ENCODE measurements around the gene EFCAB6. TPM values are rescaled to one million over a fixed set of nuclear protein-coding genes. Genes with fewer than 3 reads are reported as not detected.

Gene EFCAB6
- total and polyA plus RNA-seq, 4 experiments from 2014 or later = 0.15 to 0.91 (median 0.84) TPM; not detected in 1

DNA sequence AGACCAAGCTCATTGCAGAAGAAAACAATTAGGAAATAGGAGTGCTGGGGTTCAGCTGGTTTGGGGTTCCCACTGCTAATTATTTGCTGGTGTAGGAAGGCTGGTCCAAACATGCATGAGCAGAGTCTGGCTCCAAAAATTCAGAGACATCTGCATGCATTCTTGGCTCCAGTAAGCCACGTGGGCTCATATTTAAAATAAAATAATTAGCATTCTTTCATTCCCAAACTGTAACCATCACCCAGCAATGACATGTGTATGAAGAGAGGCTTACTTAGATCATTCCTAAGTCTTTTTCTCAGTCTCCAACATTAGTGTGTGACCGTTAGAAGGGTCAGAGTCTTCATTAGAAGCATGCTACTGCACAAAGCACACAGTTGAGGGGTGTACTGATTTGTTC is 58.4 kb downstream of the EFCAB6 start:
- no peak overlapping the region for H3K27ac Mint-ChIP-seq
- DNase-seq = no peak
- ChIA-PET CTCF (ENCODE audit: partially characterized antibody) (no interaction called here), POLR2A (ENCODE audit: partially characterized antibody) (no interaction called here)
- no peaks in the 10 kb centered on the region for H3K36me3 Mint-ChIP-seq
- H3K9me3 ChIP-seq (ENCODE audit: control insufficient read depth in 1 of 2, low read length in 2 of 2) = no peaks in the 10 kb centered on the region
- H3K9me3 Mint-ChIP-seq = no peaks in the 10 kb centered on the region
- H3K4me3 ChIP-seq (ENCODE audit: low read length in 2 of 2) = no peak overlapping the region
- H3K4me1 ChIP-seq (ENCODE audit: insufficient read depth, low read length) = no peaks in the 10 kb centered on the region
- H3K27ac ChIP-seq (ENCODE audit: low read depth, low read length) = no peak overlapping the region
- intact Hi-C loops (cut with micrococcal nuclease) = no loop called here
- H3K4me1 Mint-ChIP-seq = no peaks in the 10 kb centered on the region
- peaks cover 16 to 17% of the 10 kb centered on the region in 2 donors for H3K27me3 Mint-ChIP-seq
- H3K4me3 Mint-ChIP-seq = no peak overlapping the region
- no peaks in the 10 kb centered on the region for H3K36me3 ChIP-seq (ENCODE audit: insufficient read depth, low read length)
- no peaks in the 10 kb centered on the region for H3K27me3 ChIP-seq (ENCODE audit: insufficient read depth, low read length)

- no peak overlapping the region for H3K27ac Mint-ChIP-seq
- no peaks in the 10 kb centered on the region for H3K36me3 ChIP-seq (ENCODE audit: insufficient read depth, low read length)
- no peaks in the 10 kb centered on the region for H3K9me3 ChIP-seq (ENCODE audit: control insufficient read depth in 1 of 2, low read length in 2 of 2)
- no peaks in the 10 kb centered on the region for H3K27me3 ChIP-seq (ENCODE audit: insufficient read depth, low read length)
- H3K36me3 Mint-ChIP-seq = no peaks in the 10 kb centered on the region
- intact Hi-C loops (cut with micrococcal nuclease) = no loop called here
- H3K4me3 Mint-ChIP-seq = no peak overlapping the region
- no peaks in the 10 kb centered on the region for H3K9me3 Mint-ChIP-seq
- H3K27me3 Mint-ChIP-seq = peaks cover 23 to 27% of the 10 kb centered on the region in 2 donors
- no peak for DNase-seq
- ChIA-PET POLR2A (ENCODE audit: partially characterized antibody) (interaction anchor here (0.7 kb wide), 1 partner anchor 18 kb away, joined by 3 read pairs; no protein-coding TSS in a partner anchor), CTCF (ENCODE audit: partially characterized antibody) (no interaction called here)
- H3K4me1 Mint-ChIP-seq = no peaks in the 10 kb centered on the region
- H3K4me1 ChIP-seq (ENCODE audit: insufficient read depth, low read length) = no peaks in the 10 kb centered on the region
- no peak overlapping the region for H3K4me3 ChIP-seq (ENCODE audit: low read length in 2 of 2)
- H3K27ac ChIP-seq (ENCODE audit: low read depth, low read length) = no peak overlapping the region
Measured at GRCh38 chr22:43750751-43751150, 61.4 kb downstream of the EFCAB6 start.

GRCh38 chr22:43749473-43749872 is 62.6 kb downstream of the EFCAB6 start:
- H3K4me3 Mint-ChIP-seq = no peak overlapping the region
- Histone ChIP-seq H3K9me3 (ENCODE audit: control insufficient read depth in 1 of 2, low read length in 2 of 2) (no peaks in the 10 kb centered on the region), H3K36me3 (ENCODE audit: insufficient read depth, low read length) (no peaks in the 10 kb centered on the region), H3K27me3 (ENCODE audit: insufficient read depth, low read length) (no peaks in the 10 kb centered on the region), H3K4me3 (ENCODE audit: low read length in 2 of 2) (no peak overlapping the region), H3K4me1 (ENCODE audit: insufficient read depth, low read length) (no peaks in the 10 kb centered on the region), H3K27ac (ENCODE audit: low read depth, low read length) (no peak overlapping the region)
- peaks cover 24 to 28% of the 10 kb centered on the region in 2 donors for H3K27me3 Mint-ChIP-seq
- no peaks in the 10 kb centered on the region for H3K4me1 Mint-ChIP-seq
- H3K9me3 Mint-ChIP-seq = no peaks in the 10 kb centered on the region
- ChIA-PET CTCF (ENCODE audit: partially characterized antibody) (no interaction called here), POLR2A (ENCODE audit: partially characterized antibody) (interaction anchor here (0.6 kb wide), 1 partner anchor 19 kb away, joined by 3 read pairs; no protein-coding TSS in a partner anchor)
- no peak for DNase-seq
- H3K36me3 Mint-ChIP-seq = no peaks in the 10 kb centered on the region
- H3K27ac Mint-ChIP-seq = no peak overlapping the region
- intact Hi-C loops (cut with micrococcal nuclease) = no loop called here

- POLR2A ChIA-PET (ENCODE audit: partially characterized antibody) = no interaction called here
- Mint-ChIP-seq H3K36me3 (no peaks in the 10 kb centered on the region), H3K4me3 (no peak overlapping the region), H3K27ac (no peak overlapping the region), H3K9me3 (peaks cover 0 to 1% (median 0%) of the 10 kb centered on the region in 8 donors), H3K27me3 (peaks cover 27 to 28% of the 10 kb centered on the region in 2 donors), H3K4me1 (peaks cover 0 to 2% (median 0%) of the 10 kb centered on the region in 4 donors)
- no peak overlapping the region for H3K27ac ChIP-seq (ENCODE audit: low read depth, low read length)
- H3K4me3 ChIP-seq (ENCODE audit: low read length in 2 of 2) = no peak overlapping the region
- no peaks in the 10 kb centered on the region for H3K9me3 ChIP-seq (ENCODE audit: control insufficient read depth in 1 of 2, low read length in 2 of 2)
- H3K4me1 ChIP-seq (ENCODE audit: insufficient read depth, low read length) = no peaks in the 10 kb centered on the region
- CTCF ChIA-PET (ENCODE audit: partially characterized antibody) = no interaction called here
- no peaks in the 10 kb centered on the region for H3K36me3 ChIP-seq (ENCODE audit: insufficient read depth, low read length)
- intact Hi-C loops (cut with micrococcal nuclease) = no loop called here
- DNase-seq = no peak
- H3K27me3 ChIP-seq (ENCODE audit: insufficient read depth, low read length) = no peaks in the 10 kb centered on the region
Measured at GRCh38 chr22:43747877-43748276, 64.2 kb downstream of the EFCAB6 start.

DNA sequence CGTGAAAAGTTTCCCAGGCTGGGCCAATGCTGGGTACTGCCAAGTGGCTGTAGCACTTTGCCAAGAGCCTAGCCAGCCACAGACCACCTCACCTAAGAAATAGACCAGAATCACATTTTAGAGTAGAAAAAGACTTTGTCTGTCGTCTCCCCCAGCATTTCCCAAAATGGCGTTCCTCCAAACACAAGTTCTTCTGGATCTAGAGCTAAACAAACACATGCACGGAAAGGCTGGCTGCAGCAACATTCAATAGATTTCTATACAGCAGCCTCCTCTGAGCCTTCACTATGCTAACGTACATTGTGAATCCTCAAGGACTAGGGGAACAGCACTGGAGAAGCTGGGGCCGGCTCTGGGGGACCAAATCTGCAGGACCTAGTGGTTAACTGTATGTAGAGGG is 65.0 kb downstream of the EFCAB6 start:
- ChIA-PET CTCF (ENCODE audit: partially characterized antibody) (no interaction called here), POLR2A (ENCODE audit: partially characterized antibody) (no interaction called here)
- Histone ChIP-seq H3K27ac (ENCODE audit: low read depth, low read length) (no peak overlapping the region), H3K4me3 (ENCODE audit: low read length in 2 of 2) (no peak overlapping the region), H3K27me3 (ENCODE audit: insufficient read depth, low read length) (no peaks in the 10 kb centered on the region), H3K9me3 (ENCODE audit: control insufficient read depth in 1 of 2, low read length in 2 of 2) (no peaks in the 10 kb centered on the region), H3K4me1 (ENCODE audit: insufficient read depth, low read length) (no peaks in the 10 kb centered on the region), H3K36me3 (ENCODE audit: insufficient read depth, low read length) (no peaks in the 10 kb centered on the region)
- no peak overlapping the region for H3K4me3 Mint-ChIP-seq
- intact Hi-C loops (cut with micrococcal nuclease) = no loop called here
- H3K36me3 Mint-ChIP-seq = no peaks in the 10 kb centered on the region
- no peak for DNase-seq
- peaks cover 0 to 2% (median 0%) of the 10 kb centered on the region in 4 donors for H3K4me1 Mint-ChIP-seq
- no peak overlapping the region for H3K27ac Mint-ChIP-seq
- H3K9me3 Mint-ChIP-seq = peaks cover 0 to 1% (median 0%) of the 10 kb centered on the region in 8 donors
- peaks cover 25 to 27% of the 10 kb centered on the region in 2 donors for H3K27me3 Mint-ChIP-seq

DNA sequence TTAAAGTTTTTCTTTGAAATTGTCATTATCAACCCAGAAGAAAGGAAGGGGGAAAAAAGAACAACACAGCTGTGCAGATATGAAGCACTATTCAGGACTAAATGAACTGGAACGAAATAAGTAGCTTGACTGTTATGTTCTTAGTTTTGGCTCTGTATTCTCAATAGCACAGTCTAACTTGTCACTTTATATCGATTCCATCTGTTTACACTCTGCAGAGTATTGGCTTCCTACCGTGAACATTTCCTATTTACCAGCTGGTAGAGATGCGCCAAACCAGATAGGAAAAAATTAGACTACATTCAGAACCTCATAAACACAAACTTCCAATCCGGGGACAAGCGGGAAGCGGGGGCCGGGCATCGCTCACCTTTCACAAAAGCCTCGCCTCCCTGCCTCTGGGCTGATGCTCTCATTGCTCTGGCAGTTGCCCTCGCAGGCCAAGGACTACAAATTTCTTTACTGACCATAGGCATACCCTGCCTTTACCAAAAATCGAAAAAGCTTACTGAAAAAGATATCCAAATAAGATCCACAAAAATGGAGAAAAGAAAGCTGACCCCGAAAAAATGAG is 66.2 kb downstream of the EFCAB6 start:
- no peaks in the 10 kb centered on the region for H3K36me3 Mint-ChIP-seq
- no peak overlapping the region for H3K27ac Mint-ChIP-seq
- H3K4me3 ChIP-seq (ENCODE audit: low read length in 2 of 2) = no peak overlapping the region

DNA sequence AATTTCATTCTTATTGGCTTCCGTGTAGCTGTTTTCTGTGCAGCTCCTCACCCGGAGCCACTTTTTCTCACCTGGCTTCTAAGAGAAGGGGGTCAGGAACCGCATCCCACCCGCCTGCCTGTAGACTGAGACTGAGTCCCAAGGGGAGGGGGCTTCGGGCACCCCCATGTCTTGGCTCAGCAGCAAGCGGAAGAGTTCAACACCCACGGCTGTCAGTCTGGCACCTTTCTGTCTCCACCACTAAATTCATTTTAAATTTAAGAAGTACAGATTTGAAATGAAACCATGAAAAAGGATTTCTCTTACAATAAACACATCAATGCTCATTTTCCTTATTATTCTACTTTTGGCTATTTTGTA is 66.7 kb downstream of the EFCAB6 start:
- intact Hi-C loops (cut with micrococcal nuclease) = no loop called here
- Histone ChIP-seq H3K4me3 (ENCODE audit: low read length in 2 of 2) (no peak overlapping the region), H3K9me3 (ENCODE audit: control insufficient read depth in 1 of 2, low read length in 2 of 2) (no peaks in the 10 kb centered on the region), H3K27ac (ENCODE audit: low read depth, low read length) (no peak overlapping the region), H3K27me3 (ENCODE audit: insufficient read depth, low read length) (no peaks in the 10 kb centered on the region), H3K4me1 (ENCODE audit: insufficient read depth, low read length) (no peaks in the 10 kb centered on the region), H3K36me3 (ENCODE audit: insufficient read depth, low read length) (no peaks in the 10 kb centered on the region)
- ChIA-PET POLR2A (ENCODE audit: partially characterized antibody) (no interaction called here), CTCF (ENCODE audit: partially characterized antibody) (no interaction called here)
- Mint-ChIP-seq H3K4me3 (no peak overlapping the region), H3K36me3 (no peaks in the 10 kb centered on the region), H3K4me1 (peaks cover 0 to 2% (median 0%) of the 10 kb centered on the region in 4 donors), H3K27ac (no peak overlapping the region), H3K9me3 (peaks cover 0 to 1% (median 0%) of the 10 kb centered on the region in 8 donors), H3K27me3 (peaks cover 19 to 24% of the 10 kb centered on the region in 2 donors)
- no peak for DNase-seq

More for the DNA sequence above, 66.2 kb downstream of the EFCAB6 start:
- no peak for DNase-seq
- Histone ChIP-seq H3K4me1 (ENCODE audit: insufficient read depth, low read length) (no peaks in the 10 kb centered on the region), H3K36me3 (ENCODE audit: insufficient read depth, low read length) (no peaks in the 10 kb centered on the region), H3K27ac (ENCODE audit: low read depth, low read length) (no peak overlapping the region), H3K9me3 (ENCODE audit: control insufficient read depth in 1 of 2, low read length in 2 of 2) (no peaks in the 10 kb centered on the region), H3K27me3 (ENCODE audit: insufficient read depth, low read length) (no peaks in the 10 kb centered on the region)
- ChIA-PET POLR2A (ENCODE audit: partially characterized antibody) (no interaction called here), CTCF (ENCODE audit: partially characterized antibody) (no interaction called here)
- Mint-ChIP-seq H3K4me1 (peaks cover 0 to 2% (median 0%) of the 10 kb centered on the region in 4 donors), H3K27me3 (peaks cover 19 to 24% of the 10 kb centered on the region in 2 donors), H3K9me3 (peaks cover 0 to 1% (median 0%) of the 10 kb centered on the region in 8 donors), H3K4me3 (peak overlapping the region in 1 of 8 donors; percentile 15)
- intact Hi-C loops (cut with micrococcal nuclease) = no loop called here

Data from CD4-positive, alpha-beta memory T cell (primary cell).